ENCODE results near the gene NCKAP5.
"Not testable (repeated sequence)": the region's sequence is repeated elsewhere in the genome, so short reads cannot be mapped to it uniquely, and the experiment has no call there.

Gene NCKAP5

GRCh38 chr2:133249362-133249761 is 318.9 kb downstream of the NCKAP5 start:
- no peak for DNase-seq

GRCh38 chr2:133248264-133248663 is 320.0 kb downstream of the NCKAP5 start:
- DNase-seq, result no peak

GRCh38 chr2:133247631-133248030 is 320.6 kb downstream of the NCKAP5 start:
- no peak for DNase-seq

- DNase-seq, result no peak
Observed at GRCh38 chr2:133241224-133241571, 327.1 kb downstream of the NCKAP5 start.

GRCh38 chr2:133240491-133241223 is 327.6 kb downstream of the NCKAP5 start:
- peak; percentile 89 for DNase-seq

DNA sequence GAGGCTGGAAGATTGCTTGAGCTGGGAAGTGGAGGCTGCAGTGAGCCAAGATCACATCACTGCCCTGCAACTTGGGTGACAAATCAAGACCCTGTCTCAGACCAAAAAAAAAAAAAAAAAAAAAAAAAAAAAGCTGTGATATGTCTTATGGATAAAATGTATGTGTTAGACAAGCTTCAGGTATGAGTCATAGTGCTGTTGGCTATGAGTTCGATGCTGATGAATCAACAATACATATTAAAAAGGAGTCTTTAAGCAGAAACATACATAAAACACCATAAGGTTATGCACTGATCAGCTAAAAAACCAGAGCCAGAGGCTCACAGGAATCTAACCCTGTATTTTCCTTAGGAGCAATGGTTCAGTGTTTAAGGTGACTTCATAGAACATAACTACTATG is 332.3 kb downstream of the NCKAP5 start:
- no peak for DNase-seq

- no peak for DNase-seq
Observed at GRCh38 chr2:133232556-133232955, 335.7 kb downstream of the NCKAP5 start.

DNA sequence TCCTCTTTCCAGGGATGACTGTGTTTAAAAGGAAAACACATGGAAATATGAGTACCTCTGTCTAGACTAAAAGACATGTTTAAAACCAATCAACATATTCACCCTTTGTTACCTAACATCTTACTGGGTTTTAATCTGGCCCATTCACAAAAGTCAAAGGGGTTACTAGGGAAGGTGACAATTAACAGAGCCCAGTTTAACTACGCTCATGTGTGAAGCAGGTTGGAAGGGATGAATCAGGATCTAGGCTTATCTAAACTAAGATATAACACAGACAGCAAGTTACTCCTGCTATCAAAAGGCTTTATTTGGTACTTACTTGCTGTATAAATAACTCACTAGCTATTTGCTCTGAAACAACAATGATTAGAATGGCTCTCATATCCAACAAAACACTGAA is 337.0 kb downstream of the NCKAP5 start:
- DNase-seq, result no peak

DNA sequence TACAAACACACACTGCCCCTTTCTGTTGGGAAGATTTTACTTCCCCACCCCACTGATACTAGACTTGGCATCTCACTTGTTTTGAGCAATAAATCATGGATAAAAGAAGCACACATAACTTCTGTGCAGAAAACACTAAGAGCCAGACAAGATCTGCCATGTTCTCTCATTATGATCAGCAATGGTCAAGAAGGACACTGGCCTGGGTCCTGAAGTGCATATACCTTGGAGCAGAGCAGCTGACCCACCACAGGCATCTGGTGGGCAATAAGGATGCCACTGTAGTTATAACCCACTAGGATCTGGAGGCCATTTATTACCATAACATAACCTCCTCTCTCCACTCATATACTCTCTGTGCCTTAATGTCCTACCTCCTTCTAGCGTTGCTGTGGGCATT is 338.3 kb downstream of the NCKAP5 start:
- DNase-seq, result no peak

GRCh38 chr2:133223226-133223625 is 345.0 kb downstream of the NCKAP5 start:
- DNase-seq, result no peak

DNA sequence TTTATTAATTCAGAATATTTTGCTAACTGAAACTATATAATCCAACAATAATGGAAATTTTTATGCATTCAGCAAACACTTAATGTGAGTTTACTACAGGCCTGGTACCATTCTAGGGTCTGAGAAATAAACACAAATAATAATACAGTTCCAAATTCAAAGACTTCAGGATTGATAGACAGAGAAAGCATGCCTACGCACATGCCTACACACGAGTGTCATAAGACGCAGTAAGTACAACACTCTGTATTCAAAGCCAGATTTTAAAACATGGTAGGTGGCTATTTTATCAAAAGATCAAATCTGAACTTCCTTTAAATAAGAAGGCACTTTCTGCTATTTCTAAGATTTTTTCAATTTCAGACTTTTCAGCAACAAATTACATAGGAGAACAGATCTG is 346.9 kb downstream of the NCKAP5 start:
- DNase-seq, result no peak

DNA sequence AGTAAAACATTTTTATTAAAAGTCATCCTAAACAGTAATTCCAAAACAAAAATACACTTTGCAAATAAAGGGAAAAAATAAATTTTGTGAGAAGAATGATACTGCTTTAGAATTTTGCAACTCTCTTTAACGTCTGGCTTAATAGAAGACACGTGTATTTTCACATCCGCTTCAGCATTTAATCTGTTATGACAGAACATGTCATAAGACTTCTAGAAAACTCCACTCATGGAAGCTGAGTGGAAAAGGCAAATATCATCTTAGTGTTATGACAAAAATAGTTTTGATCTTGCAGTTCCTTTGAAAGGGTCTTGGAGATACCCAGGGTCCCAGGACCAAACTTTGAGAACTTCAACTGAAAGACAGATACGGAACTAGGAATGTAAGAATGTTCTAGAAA is 350.1 kb downstream of the NCKAP5 start:
- DNase-seq, result no peak

- DNase-seq, result no peak
Observed at GRCh38 chr2:133215477-133215876, 352.8 kb downstream of the NCKAP5 start.

GRCh38 chr2:133213651-133214050 is 354.6 kb downstream of the NCKAP5 start:
- DNase-seq, result no peak

GRCh38 chr2:133209325-133209724 is 358.9 kb downstream of the NCKAP5 start:
- no peak for DNase-seq

DNA sequence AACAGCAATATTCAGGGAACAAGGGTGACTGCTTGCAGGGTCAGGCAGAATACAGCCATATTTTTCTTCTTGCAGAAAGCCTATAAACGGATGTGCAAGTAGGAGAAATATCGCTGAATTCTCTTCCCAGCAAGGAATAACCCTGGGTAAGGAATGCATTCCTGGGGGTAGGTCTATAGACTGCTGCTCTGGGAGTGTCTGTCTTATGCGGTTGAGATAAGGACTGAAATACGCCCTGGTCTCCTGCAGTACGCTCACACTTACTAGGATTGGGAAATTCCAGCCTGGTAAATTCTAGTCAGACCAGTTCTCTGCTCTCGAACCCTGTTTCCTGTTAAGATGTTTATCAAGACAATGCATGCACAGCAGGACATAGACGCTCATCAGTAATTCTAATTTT is 361.6 kb downstream of the NCKAP5 start:
- not testable (repeated sequence) for DNase-seq

DNA sequence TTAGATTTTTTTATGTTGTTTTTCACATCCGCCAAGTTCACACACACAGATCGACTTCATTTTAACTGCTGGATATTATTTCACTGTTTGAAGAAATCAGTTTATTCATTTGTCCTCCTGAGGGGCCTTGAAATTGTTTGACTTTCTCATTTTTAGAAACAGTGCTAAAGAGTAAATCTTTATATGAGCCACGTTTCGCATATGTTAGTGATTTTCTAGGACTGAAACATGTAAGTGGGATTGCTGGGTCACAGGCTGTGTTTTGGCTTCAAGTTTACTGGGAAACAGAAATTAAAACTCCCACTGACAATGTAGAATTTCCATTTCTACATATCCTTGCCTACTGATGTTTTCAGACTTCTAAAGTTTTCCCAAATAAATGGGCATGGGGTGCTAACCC is 363.8 kb downstream of the NCKAP5 start:
- no peak for DNase-seq

- no peak for DNase-seq
Observed at GRCh38 chr2:133200684-133201421, 367.4 kb downstream of the NCKAP5 start.

DNA sequence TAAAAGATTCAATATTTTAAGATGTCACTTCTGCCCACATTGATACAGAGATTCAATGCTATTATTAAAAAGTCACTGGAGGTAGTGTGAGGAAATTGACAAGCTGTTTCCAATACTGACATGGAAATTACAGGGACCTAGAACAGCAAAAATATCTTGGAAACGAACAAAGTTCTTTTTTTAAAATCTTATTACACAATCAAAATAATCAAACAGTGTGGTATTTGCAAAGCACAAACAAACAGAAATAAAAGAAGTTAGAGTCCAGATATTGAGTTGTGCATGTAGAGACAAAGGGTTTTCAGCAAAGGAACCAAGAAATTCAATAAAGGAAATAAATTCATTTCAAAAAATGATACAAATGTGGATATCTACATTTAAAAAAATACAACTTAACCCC is 369.6 kb downstream of the NCKAP5 start:
- no peak for DNase-seq

DNA sequence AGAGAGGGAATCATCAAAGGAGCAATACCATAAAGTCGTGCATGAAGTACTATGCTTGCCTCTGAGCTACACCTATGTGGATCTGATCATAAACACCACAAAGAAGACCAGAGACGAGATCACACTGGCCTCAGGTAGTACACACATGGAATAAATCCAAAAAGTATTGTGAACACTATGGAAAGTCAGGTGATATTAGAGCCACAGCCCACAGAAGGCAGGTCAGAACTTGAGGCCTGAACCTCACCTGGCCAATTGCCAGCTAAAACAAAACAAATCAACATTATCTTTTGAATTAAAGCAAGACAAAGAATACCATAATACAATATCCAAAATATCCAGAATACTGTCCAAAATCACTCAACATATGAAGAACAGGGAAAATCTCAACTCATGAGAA is 371.1 kb downstream of the NCKAP5 start:
- DNase-seq, result no peak

DNA sequence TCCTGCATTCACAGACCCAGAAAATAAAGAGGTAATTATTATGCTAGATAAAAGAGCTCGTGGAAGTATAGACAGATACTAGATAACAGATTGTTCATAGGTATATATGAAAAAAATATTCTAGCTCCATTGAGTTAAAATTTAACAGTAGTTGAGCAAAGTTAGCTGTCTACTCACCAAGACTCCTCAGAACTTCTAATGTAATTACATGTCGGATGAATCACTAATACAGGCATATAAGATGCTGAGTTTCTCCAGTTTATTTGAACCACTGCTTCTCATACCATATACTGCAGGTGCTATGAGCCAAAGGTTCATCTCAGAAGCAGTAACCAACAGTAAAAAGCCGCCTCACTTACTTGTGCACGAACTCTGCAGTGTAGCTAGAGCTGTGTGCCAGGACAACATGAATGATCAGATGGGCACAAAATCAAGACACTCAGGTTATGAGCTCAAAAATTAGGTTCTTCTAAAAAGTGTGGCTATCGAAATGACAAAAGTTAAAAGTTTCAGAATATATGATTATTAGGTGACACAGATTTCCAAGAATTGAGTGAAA is 373.4 kb downstream of the NCKAP5 start:
- DNase-seq, result no peak

GRCh38 chr2:133194362-133194655 is 374.0 kb downstream of the NCKAP5 start:
- DNase-seq, result no peak

DNA sequence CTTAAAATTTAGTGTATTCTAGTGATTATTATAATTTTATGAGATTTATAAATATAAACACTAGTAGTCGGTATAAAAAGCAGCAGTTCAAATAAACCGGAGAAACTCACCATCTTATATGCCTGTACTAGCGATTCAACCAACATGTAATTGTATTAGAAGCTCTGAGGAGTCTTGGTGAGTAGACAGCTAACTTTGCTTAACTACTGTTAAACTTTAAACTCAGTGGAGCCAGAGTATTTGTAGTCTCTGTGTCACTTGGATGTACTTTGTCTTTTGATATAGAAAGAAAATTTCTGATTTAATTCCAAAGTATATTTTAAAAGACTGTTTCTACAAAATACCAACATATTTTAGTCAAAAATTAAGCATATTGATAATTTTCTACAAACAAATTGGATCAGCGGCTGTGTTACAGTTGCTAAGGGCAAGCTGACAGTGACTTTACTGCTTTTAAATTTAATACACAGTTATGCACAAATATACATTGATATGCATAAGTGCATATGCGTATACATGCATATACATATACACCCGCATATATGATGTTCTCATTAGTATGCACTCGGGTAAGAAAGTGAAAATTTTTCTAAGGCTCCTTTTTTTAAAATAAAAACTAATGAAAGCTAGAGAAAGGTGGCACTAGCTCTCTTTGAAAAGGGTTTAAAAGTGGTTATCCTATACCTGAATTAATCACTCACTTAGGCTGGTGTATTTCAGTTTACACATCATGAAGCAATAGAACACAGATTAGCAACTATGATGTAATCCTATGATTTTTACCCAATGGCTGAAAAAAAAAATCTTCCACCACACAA is 374.5 kb downstream of the NCKAP5 start:
- no peak for DNase-seq

DNA sequence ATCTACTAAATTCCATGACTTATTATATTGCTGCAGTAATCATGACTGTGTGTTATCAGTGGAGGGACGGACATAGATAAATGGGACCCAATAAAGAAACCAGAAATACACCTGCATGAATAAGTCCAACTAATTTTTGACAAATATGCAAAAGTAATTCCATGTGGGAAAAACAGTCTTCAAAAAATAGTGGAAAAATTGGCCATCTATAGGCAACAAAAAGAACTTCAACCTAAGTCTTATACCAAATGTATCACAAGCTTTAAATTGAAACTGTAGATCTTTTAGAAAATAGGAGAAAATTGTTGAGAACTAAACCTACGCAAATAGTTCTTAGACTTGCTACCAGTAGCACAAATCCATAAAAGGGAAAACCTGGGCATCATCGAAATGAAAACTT is 376.2 kb downstream of the NCKAP5 start:
- DNase-seq, result no peak
